Lung microvascular endothelial cell (primary cell): ENCODE data around the gene GSC2. TPM values are rescaled to one million over a fixed set of nuclear protein-coding genes. Genes with fewer than 3 reads are reported as not detected.

Experiments
- DNase-seq, 2 donors: peaks; one replicate each; pipeline versions ENCODE4 v3.0.0 to v3.0.0-alpha.2; 2010; ENCODE audit warnings: low read depth in 2 of 2
- total RNA-seq: library from RNA; depleted of rRNA; stranded (reverse); fragments of >200 nt; gene quantifications from 2 replicates; pipeline ENCODE4 v1.2.1, GENCODE V29; 2014

Gene GSC2
- total RNA-seq, 1 donor from 2014 or later, result not detected

DNA sequence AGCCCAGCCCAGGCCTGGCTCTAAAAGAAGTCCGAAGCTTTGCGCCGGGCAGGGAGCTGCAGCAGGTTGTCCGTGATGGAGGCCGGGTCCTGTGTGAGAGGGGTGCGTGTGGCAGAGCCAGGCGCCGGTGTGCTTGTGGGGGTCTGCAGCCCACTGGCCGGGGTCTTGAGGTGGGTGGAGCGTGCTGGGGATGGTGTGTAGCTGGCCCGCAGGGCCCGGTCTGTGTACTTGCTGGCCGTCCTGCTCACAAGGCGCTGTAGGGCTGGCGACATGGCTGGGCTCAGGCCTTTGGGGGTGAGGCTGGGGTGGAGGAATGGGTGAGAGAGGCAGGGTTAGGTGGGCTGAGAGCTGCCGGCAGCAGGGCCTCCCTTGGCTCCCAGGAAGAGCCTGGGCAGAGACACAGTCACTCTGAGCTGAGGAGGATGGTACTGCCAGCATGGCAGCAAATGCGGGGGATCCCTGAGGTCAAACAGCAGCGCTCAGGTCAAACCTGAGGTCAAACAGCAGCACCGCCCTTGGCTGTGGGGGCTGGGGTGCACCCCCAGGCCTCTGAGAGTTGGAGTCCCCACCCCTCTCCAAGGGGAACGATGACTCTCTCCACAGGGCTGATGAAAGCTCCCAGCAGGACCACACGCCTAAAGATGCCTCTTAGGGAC lies 15.8 kb downstream of the GSC2 start:
- no peak for DNase-seq

GRCh38 chr22:19133561-19133960 lies 16.5 kb downstream of the GSC2 start:
- DNase-seq, result no peak

DNA sequence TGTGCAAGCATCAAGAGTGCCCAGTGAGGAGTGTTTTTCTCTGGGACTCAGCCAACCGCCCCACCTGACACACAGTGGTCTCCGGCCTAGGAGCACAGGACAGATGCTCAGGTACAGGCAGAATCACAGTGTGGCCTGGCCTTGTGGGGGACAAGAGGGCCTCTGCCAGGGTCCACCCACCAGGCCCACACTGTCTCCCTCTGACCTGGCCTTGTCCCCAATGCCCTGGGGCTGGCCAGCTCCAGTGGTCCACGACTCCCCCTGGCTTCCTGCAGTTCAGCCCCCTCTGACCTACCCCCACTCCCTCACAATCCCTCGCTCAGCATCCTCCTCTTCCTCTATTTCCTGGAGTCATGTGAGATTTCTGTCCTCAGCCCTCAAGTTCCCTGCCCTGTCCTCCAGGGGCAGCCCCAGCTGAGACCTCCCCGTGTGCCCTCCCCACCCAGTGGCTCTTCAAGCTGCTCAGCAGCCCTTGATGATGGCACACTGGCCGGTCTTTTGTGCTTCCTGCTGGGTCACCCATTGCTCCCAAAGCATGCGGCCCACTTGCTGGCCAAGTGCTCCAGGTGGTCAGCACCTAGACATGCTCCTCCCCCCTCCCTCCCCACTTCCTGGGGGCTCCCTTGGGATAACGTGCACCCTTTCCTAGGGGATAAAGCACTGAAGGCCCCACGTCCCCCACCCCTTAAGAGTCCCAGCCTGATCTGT lies 17.2 kb downstream of the GSC2 start:
- DNase-seq, result no peak

- DNase-seq, result no peak
Measured at GRCh38 chr22:19132153-19132552, 17.9 kb downstream of the GSC2 start.

DNA sequence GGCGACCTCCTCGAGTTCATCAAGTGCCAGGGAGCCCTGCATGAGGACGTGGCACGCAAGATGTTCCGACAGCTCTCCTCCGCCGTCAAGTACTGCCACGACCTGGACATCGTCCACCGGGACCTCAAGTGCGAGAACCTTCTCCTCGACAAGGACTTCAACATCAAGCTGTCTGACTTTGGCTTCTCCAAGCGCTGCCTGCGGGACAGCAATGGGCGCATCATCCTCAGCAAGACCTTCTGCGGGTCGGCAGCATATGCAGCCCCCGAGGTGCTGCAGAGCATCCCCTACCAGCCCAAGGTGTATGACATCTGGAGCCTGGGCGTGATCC lies 18.4 kb downstream of the GSC2 start:
- DNase-seq, result no peak

DNA sequence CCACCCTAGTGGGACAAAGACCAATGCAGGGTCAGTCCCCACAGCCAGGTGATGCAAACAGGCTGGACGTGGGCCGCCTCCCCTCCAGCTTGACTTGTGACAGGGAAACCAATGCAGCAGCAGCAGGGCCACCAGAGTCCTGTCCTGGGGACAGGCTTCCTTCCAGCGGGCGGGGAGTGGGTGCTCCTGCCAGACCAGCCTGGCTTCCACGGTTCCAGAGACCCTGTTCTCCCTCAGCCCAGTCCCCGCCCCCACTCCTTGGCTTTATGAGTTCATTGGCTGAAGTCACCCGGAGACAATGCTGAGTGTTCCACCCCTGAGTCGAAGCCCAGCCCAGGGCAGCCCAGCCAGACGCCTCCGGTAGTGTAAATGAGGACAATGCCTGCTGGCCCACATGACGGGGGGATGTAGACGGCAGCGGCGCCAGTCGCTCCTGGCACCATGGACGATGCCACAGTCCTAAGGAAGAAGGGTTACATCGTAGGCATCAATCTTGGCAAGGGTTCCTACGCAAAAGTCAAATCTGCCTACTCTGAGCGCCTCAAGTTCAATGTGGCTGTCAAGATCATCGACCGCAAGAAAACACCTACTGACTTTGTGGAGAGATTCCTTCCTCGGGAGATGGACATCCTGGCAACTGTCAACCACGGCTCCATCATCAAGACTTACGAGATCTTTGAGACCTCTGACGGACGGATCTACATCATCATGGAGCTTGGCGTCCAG lies 19.0 kb downstream of the GSC2 start, which contains the start of gene TSSK2:
TSS of gene TSSK2 (plus strand) at position 350 of the 726 bp plus-strand sequence. CDS start at position 442, 92 bp downstream.
- no peak for DNase-seq

GRCh38 chr22:19129871-19130270 lies 20.2 kb downstream of the GSC2 start:
- no peak for DNase-seq

GRCh38 chr22:19128946-19129727 lies 21.0 kb downstream of the GSC2 start:
- DNase-seq, result no peak

DNA sequence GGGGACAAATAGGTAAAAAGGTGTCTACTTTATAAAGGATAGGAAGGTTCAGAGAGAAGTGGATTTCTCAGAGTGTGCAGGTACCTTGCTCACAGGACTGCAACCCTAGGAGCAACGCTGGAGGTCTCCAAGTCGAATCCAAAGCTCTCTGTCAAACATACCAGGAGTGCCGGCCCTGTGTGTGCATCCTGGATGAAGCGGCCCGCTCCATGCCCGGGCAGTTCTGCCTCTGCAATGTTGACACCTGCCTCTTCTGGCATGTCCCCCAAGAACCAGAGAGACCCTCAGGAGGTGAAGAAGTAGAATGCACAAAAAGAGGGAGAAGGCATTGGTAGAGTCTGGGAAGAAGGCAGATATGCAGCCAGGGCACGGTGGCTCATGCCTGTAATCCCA lies 22.1 kb downstream of the GSC2 start:
- no peak for DNase-seq

DNA sequence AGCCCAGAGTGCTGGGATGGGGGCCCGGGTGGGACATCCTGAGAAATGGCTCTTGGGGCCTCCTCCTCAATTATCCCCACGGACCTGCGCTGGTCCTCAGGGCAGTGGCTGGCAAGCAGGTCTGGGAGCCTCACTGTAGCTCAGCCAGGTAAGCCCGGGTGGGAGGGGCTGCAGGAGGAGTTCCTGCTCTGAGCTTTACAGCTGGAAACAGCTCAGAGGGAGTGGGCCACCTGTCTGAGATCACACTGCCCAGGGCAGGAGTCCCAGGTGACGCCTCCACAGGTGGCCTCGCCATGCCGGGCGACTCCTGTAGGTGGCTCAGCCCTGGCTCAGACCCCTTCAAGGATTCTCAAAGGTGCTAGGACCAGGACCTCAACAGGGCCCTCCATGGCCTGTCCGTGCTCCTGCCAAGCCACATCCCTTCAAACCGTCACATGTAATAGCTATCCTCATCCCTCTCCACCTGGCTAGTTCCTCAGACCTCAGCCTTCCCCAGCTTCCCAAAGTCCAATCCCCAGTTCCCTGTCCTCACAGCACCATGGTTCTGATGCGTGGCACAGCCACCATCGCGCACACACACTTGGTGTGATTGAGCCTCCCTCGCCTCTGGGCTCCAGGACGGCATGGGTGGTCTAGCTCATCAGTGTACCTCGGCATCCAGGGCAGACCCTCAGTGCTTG lies 22.6 kb downstream of the GSC2 start:
- DNase-seq, result no peak

GRCh38 chr22:19126309-19127273 lies 23.5 kb downstream of the GSC2 start:
- no peak for DNase-seq

- DNase-seq, result no peak
Measured at GRCh38 chr22:19125474-19126308, 24.4 kb downstream of the GSC2 start.

DNA sequence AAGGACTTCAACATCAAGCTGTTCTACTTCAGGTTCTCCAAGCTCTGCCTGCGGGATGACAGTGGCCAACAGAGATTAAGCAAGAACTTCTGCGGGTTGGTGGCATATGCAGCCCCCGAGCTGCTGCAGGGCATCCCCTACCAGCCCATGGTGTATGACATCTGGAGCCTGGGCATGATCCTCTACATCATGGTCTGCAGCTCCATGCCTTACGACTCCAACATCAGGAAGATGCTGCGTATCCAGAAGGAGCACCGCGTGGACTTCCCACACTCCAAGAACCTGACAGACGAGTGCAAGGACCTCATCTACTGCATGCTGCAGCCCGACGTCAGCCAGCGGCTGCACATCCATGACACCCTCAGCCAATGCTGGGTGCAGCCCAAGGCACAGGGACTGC lies 25.1 kb downstream of the GSC2 start:
- no peak for DNase-seq

DNA sequence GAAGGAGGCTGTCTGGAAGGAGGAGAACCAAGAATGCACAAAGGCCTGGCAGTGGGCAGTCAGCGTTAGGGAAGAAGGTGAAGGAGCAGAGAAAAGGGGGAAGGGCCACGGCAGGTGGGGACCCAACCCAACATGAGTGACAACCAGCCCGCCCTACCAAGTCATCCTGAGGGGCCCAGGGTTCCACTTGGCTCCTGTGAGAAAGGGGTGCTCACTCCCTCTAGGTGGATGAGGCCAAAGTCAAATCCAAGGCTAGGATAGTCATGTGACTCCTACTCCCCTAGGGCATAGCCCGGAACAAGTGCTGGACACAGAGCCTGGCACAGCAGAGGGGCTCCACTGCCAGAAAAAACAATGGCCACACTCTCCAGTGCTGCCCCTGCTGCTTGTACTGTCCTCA lies 25.7 kb downstream of the GSC2 start:
- no peak for DNase-seq

DNA sequence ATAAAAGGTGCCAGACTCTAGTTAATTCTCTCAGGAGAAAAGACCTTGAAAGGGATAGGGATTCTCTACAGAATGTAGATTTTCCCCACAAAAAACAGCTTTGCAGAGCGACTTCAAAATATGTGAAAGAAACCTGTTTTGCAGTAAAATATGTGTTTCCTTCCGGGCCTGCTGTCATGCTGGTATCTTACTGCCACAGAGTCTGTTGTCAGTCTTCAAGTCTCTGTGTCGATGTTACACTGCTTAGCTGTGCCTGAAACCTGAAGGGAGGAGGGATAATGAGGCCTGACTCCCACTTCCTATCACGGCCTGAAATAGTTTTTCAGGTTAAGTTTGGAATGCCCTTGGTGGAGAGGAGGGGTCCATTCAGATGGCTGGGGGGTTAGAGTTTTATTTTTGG lies 26.2 kb downstream of the GSC2 start:
- no peak for DNase-seq

DNA sequence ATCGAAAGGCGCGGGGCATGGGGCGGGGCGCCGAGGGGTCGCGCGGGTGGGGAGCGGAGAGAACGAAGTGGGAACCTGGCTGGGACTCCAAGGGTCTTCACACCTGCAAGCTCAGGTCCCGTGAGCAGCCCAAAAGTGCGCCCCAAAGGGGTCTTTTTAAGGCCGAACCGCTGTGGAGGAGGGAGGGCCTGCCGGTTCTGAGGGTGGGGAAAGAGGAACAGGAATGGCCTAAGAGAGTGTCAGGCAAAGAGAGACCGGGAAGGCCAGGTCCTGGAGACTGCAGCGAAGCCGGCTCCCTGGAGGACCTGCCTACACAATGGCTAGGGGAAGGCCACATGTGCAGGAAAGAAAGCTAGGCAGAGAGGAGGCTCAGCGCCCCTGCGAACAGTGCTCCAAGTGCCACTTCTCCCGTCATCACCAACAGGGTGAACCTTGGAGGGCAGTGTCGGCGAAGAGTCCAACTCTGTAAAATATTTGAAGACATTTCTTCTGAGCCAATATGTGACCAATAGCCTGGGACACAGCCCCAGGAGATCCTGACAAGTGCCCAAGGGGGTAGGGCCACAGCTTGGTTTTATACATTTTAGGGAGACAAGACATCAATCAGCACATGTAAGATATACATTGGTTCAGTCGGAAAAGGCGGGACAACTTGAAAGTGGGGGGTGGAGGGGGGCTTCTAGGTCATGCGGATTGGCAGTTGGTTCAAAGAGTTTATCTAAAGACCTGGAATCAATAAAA lies 27.2 kb downstream of the GSC2 start:
- DNase-seq, result peak in 1 of 2 donors; percentile 24

DNA sequence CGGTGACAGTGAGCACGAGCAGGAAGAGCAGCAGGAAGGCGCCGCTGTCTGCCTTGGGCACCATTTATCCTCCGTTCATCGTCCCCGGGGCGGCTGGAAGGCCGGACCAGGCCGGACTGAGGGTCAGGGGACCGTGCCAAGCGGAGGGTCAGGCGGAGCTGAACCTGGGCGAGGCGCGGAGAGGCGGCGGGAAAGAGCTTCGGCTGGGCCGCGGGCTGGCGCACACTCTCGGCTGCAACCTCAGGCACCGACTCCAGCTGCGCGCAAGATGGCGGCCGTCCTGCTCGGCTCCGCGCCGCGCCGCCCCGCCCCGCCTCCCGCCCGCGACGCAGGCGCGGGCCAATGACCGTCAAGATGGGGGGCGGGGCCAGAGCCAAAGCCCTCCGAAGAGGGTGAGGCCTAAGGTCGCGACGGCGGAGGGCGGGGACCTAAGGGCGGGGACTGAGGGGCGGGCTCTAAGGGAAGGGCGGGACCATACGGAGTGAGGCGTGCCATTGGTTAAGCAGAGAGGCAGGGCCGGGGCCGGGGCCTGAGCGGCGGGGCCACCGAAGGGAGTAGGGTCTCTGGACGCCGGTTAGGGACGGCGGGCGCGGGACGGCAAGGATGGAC lies 27.8 kb downstream of the GSC2 start, which contains the start of gene DGCR2:
TSS of gene DGCR2 (minus strand) at position 270 of the 609 bp plus-strand sequence. CDS start at position 64, 206 bp downstream.
- DNase-seq, result peak; percentile 97 to 98

DNA sequence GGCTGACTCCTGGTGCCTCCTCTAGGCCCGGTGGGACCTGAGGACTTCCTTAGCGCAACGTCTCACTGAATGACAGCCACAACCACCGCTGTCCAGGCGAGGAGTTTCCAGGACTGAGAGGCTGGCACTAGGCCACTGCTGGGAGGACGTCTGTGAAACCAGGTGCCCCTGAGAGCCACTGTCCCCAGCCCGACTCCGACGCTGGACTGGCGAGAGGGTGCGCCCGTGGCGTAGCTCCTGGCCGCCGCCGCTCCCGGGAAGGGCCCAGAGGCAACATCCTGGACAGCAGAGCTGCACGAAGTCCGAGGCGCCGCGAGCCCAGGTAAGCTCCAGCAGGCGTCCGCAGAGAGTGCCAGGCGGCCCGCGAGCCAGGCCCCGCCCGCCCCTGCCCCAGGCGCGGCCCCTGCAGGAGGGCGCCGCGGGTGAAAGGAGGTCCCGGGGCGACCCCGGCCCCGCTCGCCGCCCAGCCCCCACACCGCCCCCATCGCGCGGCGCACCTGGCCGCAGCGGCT lies 28.4 kb downstream of the GSC2 start:
- peak; percentile 51 to 56 for DNase-seq
